ENCODE results near the gene OR13J1.

DNA sequence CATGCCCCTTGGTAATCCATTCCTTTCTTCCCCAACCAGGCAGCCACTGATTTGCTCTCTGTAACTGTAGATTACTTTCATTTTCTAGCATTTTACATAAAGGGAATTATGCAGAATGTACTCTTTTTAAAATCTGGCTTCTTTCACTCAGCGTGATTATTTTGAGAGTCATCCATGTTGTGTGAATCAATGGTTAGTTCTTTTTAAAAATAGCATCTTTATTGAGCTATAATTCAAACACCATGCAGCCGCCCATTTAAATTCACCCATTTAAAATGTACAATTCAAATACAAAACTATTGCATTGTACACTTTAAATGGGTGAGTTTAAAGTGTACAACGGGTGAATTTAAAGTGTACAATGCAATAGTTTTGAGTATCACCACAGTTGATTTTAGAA is 2.3 kb upstream of the OR13J1 start:
- TF ChIP-seq, protein P1, sequence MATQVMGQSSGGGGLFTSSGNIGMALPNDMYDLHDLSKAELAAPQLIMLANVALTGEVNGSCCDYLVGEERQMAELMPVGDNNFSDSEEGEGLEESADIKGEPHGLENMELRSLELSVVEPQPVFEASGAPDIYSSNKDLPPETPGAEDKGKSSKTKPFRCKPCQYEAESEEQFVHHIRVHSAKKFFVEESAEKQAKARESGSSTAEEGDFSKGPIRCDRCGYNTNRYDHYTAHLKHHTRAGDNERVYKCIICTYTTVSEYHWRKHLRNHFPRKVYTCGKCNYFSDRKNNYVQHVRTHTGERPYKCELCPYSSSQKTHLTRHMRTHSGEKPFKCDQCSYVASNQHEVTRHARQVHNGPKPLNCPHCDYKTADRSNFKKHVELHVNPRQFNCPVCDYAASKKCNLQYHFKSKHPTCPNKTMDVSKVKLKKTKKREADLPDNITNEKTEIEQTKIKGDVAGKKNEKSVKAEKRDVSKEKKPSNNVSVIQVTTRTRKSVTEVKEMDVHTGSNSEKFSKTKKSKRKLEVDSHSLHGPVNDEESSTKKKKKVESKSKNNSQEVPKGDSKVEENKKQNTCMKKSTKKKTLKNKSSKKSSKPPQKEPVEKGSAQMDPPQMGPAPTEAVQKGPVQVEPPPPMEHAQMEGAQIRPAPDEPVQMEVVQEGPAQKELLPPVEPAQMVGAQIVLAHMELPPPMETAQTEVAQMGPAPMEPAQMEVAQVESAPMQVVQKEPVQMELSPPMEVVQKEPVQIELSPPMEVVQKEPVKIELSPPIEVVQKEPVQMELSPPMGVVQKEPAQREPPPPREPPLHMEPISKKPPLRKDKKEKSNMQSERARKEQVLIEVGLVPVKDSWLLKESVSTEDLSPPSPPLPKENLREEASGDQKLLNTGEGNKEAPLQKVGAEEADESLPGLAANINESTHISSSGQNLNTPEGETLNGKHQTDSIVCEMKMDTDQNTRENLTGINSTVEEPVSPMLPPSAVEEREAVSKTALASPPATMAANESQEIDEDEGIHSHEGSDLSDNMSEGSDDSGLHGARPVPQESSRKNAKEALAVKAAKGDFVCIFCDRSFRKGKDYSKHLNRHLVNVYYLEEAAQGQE (IDR thresholded peaks at IDR 0.05) = no peak
- TF ChIP-seq, protein P2, sequence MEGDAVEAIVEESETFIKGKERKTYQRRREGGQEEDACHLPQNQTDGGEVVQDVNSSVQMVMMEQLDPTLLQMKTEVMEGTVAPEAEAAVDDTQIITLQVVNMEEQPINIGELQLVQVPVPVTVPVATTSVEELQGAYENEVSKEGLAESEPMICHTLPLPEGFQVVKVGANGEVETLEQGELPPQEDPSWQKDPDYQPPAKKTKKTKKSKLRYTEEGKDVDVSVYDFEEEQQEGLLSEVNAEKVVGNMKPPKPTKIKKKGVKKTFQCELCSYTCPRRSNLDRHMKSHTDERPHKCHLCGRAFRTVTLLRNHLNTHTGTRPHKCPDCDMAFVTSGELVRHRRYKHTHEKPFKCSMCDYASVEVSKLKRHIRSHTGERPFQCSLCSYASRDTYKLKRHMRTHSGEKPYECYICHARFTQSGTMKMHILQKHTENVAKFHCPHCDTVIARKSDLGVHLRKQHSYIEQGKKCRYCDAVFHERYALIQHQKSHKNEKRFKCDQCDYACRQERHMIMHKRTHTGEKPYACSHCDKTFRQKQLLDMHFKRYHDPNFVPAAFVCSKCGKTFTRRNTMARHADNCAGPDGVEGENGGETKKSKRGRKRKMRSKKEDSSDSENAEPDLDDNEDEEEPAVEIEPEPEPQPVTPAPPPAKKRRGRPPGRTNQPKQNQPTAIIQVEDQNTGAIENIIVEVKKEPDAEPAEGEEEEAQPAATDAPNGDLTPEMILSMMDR (IDR thresholded peaks at IDR 0.05) = no peak

All from A549 (cell line).